Measurements from ENCODE around the gene PLA2G4A. TPM values are rescaled to one million over a fixed set of nuclear protein-coding genes. Genes with fewer than 3 reads are reported as not detected.
A peak's percentile ranks its signal among the peaks of the same experiment; 100 is the strongest.
"Not testable (repeated sequence)": the region's sequence is repeated elsewhere in the genome, so short reads cannot be mapped to it uniquely, and the experiment has no call there.

Gene PLA2G4A
- total RNA-seq, 1 experiment from 2014 or later, result 0.39 TPM

- WGBS (ENCODE audit: extremely low coverage, insufficient read length, low lambda C conversion rate), result no CpG with 5 or more reads among the region's 14 CpGs
- not testable (repeated sequence) for H3K4me2 ChIP-seq (ENCODE audit: insufficient read depth, insufficient read length, low read length); H3K23ac ChIP-seq (ENCODE audit: insufficient read length, low read depth, low read length)
Measured at GRCh38 chr1:186917106-186917786, 88.5 kb downstream of the PLA2G4A start.

GRCh38 chr1:186921386-186921785 lies 92.6 kb downstream of the PLA2G4A start:
- not testable (repeated sequence) for H4K5ac ChIP-seq (ENCODE audit: insufficient read length, low read depth, low read length); H3K4me1 Mint-ChIP-seq; H3K4me2 ChIP-seq (ENCODE audit: insufficient read depth, insufficient read length, low read length); H3K27me3 ChIP-seq (ENCODE audit: insufficient read depth, low read length); H2BK15ac ChIP-seq (ENCODE audit: low read depth, low read length); H3T11ph ChIP-seq (ENCODE audit: low read length); H3K4me1 ChIP-seq (ENCODE audit: insufficient read depth, low read length); H2BK12ac ChIP-seq (ENCODE audit: insufficient read length, low read depth, low read length); H2BK5ac ChIP-seq (ENCODE audit: insufficient read length, low read length); H3K4ac ChIP-seq (ENCODE audit: low read depth, low read length); H3K27ac Mint-ChIP-seq; H4K20me1 ChIP-seq (ENCODE audit: control insufficient read depth, insufficient read depth, insufficient read length); H3K4me3 Mint-ChIP-seq; DNase-seq; H3K56ac ChIP-seq (ENCODE audit: insufficient read length, low read depth, low read length); H4K8ac ChIP-seq (replicated peaks; ENCODE audit: insufficient read length, low read depth, low read length); H3K18ac ChIP-seq (ENCODE audit: insufficient read length, low read depth, low read length); H2AFZ ChIP-seq (ENCODE audit: low read length); H3K27me3 Mint-ChIP-seq (ENCODE audit: low read depth); H3K9ac ChIP-seq (ENCODE audit: extremely low read depth, insufficient read length, low read length); H2BK120ac ChIP-seq (ENCODE audit: low read depth, low read length, poor library complexity, severe bottlenecking); H3K23ac ChIP-seq (ENCODE audit: insufficient read length, low read depth, low read length); H3K14ac ChIP-seq (ENCODE audit: insufficient read depth, low read length); H3K79me2 ChIP-seq (ENCODE audit: insufficient read depth, low read length); H3K23me2 ChIP-seq (ENCODE audit: insufficient read length, low read depth, low read length, poor library complexity, severe bottlenecking); H4K91ac ChIP-seq (ENCODE audit: insufficient read length, low read depth, low read length); H2BK20ac ChIP-seq (ENCODE audit: low read depth, low read length, poor library complexity, severe bottlenecking); H3K79me1 ChIP-seq (ENCODE audit: insufficient read depth, low read depth, low read length, poor library complexity, severe bottlenecking); H3K9me3 ChIP-seq (ENCODE audit: control insufficient read depth, low read depth, low read length); H2AK5ac ChIP-seq (ENCODE audit: insufficient read length, low read length); H3K27ac ChIP-seq (ENCODE audit: insufficient read length, low read depth, low read length)
- no CpG with 5 or more reads among the region's 5 CpGs for WGBS (ENCODE audit: extremely low coverage, insufficient read length, low lambda C conversion rate)
- peaks cover 5 to 10% (median 6%) of the 10 kb centered on the region in 3 experiments; a peak in 5 of 7 replicates for H3K36me3 Mint-ChIP-seq (ENCODE audit: insufficient read depth in 1 of 3, low read depth in 3 of 3)
- peaks cover 4 to 14% of the 10 kb centered on the region in 2 experiments; a peak in 4 of 5 replicates for H3K9me3 Mint-ChIP-seq

More at GRCh38 chr1:186917106-186917786, 88.5 kb downstream of the PLA2G4A start:
- H3K9me3 ChIP-seq (ENCODE audit: control insufficient read depth, low read depth, low read length); H3K36me3 Mint-ChIP-seq (ENCODE audit: insufficient read depth in 1 of 3, low read depth in 3 of 3); H2BK5ac ChIP-seq (ENCODE audit: insufficient read length, low read length); H3K27me3 ChIP-seq (ENCODE audit: insufficient read depth, low read length); DNase-seq; H3K27ac ChIP-seq (ENCODE audit: insufficient read length, low read depth, low read length); H3K79me1 ChIP-seq (ENCODE audit: insufficient read depth, low read depth, low read length, poor library complexity, severe bottlenecking); H2AFZ ChIP-seq (ENCODE audit: low read length); H2BK15ac ChIP-seq (ENCODE audit: low read depth, low read length); H3K9ac ChIP-seq (ENCODE audit: extremely low read depth, insufficient read length, low read length); H3K4me3 Mint-ChIP-seq; H3K4ac ChIP-seq (ENCODE audit: low read depth, low read length); H3K27me3 Mint-ChIP-seq (ENCODE audit: low read depth); H2BK120ac ChIP-seq (ENCODE audit: low read depth, low read length, poor library complexity, severe bottlenecking); H3K56ac ChIP-seq (ENCODE audit: insufficient read length, low read depth, low read length); H3K79me2 ChIP-seq (ENCODE audit: insufficient read depth, low read length); H4K5ac ChIP-seq (ENCODE audit: insufficient read length, low read depth, low read length); H3K18ac ChIP-seq (ENCODE audit: insufficient read length, low read depth, low read length); H2AK5ac ChIP-seq (ENCODE audit: insufficient read length, low read length); H4K91ac ChIP-seq (ENCODE audit: insufficient read length, low read depth, low read length); H3K23me2 ChIP-seq (ENCODE audit: insufficient read length, low read depth, low read length, poor library complexity, severe bottlenecking); H3K14ac ChIP-seq (ENCODE audit: insufficient read depth, low read length); H3T11ph ChIP-seq (ENCODE audit: low read length); H3K4me1 Mint-ChIP-seq; H4K20me1 ChIP-seq (ENCODE audit: control insufficient read depth, insufficient read depth, insufficient read length); H4K8ac ChIP-seq (replicated peaks; ENCODE audit: insufficient read length, low read depth, low read length); H2BK12ac ChIP-seq (ENCODE audit: insufficient read length, low read depth, low read length); H3K4me1 ChIP-seq (ENCODE audit: insufficient read depth, low read length); H2BK20ac ChIP-seq (ENCODE audit: low read depth, low read length, poor library complexity, severe bottlenecking): not testable (repeated sequence)
- peaks cover 4 to 13% of the 10 kb centered on the region in 2 experiments; a peak in 4 of 5 replicates for H3K9me3 Mint-ChIP-seq
- H3K27ac Mint-ChIP-seq, result peak overlapping the region in 2 of 3 experiments; percentile 27 to 70; a peak in 1 of 7 replicates
- TF ChIP-seq CTCF (conservative IDR thresholded peaks at IDR 0.05), result peak; percentile 55; the same call in 2 of the 3 replicates
